ENCODE data around the gene LPA.
A peak's percentile ranks its signal among the peaks of the same experiment; 100 is the strongest.
"Not testable (repeated sequence)": the region's sequence is repeated elsewhere in the genome, so short reads cannot be mapped to it uniquely, and the experiment has no call there.

The LPA gene

GRCh38 chr6:160534050-160534696, 129.9 kb downstream of the LPA start:
- peak; percentile 61 for DNase-seq
- no peak overlapping the region for H3K4me3 ChIP-seq (ENCODE audit: low read depth, low read length)
- TF ChIP-seq, protein P1, sequence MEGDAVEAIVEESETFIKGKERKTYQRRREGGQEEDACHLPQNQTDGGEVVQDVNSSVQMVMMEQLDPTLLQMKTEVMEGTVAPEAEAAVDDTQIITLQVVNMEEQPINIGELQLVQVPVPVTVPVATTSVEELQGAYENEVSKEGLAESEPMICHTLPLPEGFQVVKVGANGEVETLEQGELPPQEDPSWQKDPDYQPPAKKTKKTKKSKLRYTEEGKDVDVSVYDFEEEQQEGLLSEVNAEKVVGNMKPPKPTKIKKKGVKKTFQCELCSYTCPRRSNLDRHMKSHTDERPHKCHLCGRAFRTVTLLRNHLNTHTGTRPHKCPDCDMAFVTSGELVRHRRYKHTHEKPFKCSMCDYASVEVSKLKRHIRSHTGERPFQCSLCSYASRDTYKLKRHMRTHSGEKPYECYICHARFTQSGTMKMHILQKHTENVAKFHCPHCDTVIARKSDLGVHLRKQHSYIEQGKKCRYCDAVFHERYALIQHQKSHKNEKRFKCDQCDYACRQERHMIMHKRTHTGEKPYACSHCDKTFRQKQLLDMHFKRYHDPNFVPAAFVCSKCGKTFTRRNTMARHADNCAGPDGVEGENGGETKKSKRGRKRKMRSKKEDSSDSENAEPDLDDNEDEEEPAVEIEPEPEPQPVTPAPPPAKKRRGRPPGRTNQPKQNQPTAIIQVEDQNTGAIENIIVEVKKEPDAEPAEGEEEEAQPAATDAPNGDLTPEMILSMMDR (IDR thresholded peaks at IDR 0.05; ENCODE audit: low read depth, low read length), result peak; percentile 88

DNA sequence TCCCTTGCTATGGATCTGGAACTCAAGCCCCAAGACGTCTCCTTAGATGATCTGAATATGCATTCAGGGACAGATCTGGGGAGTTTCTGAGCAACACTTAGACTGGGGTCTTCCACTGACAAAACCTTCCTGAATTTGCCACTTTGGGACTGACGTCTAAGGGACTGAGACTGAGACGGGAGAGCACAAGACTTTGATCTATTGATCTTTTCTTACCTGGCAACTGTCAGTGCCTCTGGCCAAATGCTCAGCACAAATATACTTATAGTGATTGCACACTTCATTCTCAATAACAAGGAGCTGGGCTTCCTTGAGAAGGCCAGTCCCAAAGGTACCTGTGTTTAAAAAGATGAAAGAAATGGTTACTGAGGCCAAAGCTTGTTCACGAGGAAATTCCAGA, 131.8 kb downstream of the LPA start:
- DNase-seq, result no peak
- Histone ChIP-seq H3K27me3 (no peaks in the 10 kb centered on the region), H3K9me3 (no peaks in the 10 kb centered on the region), H3K4me3 (ENCODE audit: low read depth, low read length) (no peak overlapping the region), H3K36me3 (no peaks in the 10 kb centered on the region), H3K4me1 (no peaks in the 10 kb centered on the region)
- TF ChIP-seq, protein P1 (IDR thresholded peaks at IDR 0.05; ENCODE audit: low read depth, low read length), result no peak

More at GRCh38 chr6:160534050-160534696, 129.9 kb downstream of the LPA start:
- H3K4me1 ChIP-seq, result no peaks in the 10 kb centered on the region
- no peaks in the 10 kb centered on the region for H3K27me3 ChIP-seq
- no peaks in the 10 kb centered on the region for H3K36me3 ChIP-seq
- H3K9me3 ChIP-seq, result no peaks in the 10 kb centered on the region

GRCh38 chr6:160531826-160532225, 132.2 kb downstream of the LPA start:
- H3K4me3 ChIP-seq (ENCODE audit: low read depth, low read length), result no peak overlapping the region
- no peaks in the 10 kb centered on the region for H3K9me3 ChIP-seq
- no peaks in the 10 kb centered on the region for H3K36me3 ChIP-seq
- DNase-seq, result no peak
- TF ChIP-seq, protein P1 (IDR thresholded peaks at IDR 0.05; ENCODE audit: low read depth, low read length), result no peak
- no peaks in the 10 kb centered on the region for H3K4me1 ChIP-seq
- no peaks in the 10 kb centered on the region for H3K27me3 ChIP-seq

GRCh38 chr6:160529524-160529923, 134.6 kb downstream of the LPA start:
- not testable (repeated sequence) for H3K36me3 ChIP-seq; H3K4me3 ChIP-seq (ENCODE audit: low read depth, low read length); H3K27me3 ChIP-seq; H3K9me3 ChIP-seq; H3K4me1 ChIP-seq; DNase-seq

DNA sequence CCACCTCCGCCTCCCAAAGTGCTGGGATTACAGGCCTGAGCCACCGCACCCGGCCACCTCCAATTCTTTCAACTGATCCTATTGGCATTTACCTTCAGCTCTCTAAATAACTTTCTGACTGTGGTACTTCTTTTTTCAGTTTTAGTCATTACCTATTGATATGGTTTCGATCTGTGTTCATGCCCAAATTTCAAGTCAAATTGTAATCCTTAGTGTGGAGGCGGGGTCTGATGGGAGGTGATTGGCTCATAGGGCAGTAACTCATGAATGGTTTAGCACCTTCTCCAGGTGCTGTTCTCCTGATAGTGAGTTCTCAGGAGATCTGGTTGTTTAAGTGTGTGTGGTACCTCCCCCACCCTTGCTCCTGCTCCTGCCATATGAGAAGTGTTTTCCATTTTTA, 140.9 kb downstream of the LPA start:
- no peak for DNase-seq
- no peaks in the 10 kb centered on the region for H3K4me1 ChIP-seq

DNA sequence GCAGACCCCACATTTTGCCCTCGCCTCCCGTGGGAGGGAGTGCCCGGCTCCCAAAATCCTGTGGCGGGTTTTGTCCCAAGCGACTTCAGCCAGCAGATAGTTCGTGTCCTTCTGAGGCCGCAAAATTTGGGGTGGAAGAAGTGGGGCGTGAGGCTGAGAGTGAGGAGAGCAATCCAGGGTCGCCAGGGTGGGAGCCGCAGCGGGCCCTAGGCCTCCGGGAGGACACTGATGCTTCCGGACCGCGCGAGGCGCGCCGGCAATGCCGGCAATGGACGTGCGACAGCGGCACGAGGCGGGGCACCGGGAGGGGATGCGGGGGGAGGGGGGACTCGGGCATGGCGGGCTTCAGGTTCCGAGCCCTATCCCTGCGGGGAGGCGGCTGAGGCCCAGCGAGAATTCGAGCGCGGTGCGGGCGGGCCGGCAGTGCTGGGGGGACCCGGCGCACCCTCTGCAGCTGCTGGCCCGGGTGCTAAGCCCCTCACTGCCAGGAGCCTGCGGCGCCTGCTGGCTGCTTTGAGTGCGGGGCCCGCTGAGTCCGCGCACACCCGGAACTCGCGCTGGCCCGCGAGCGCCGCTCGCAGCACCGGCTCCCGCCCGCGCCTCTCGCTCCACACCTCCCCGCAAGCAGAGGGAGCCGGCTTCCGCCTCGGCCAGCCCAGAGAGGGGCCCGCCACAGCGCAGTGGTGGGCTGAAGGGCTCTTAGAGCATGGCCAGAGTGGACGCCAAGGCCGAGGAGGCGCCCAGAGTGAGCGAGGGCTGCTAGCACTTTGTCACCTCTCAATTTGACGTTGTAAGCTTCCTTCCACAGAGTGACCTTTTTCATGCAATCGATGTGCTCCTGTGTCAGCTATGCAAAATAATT, 143.8 kb downstream of the LPA start:
- Histone ChIP-seq H3K4me3 (ENCODE audit: low read depth, low read length) (peak overlapping the region; percentile 56), H3K9me3 (no peaks in the 10 kb centered on the region), H3K27me3 (peaks cover 4% of the 10 kb centered on the region; the same call in 1 of the 2 replicates), H3K36me3 (no peaks in the 10 kb centered on the region), H3K4me1 (no peaks in the 10 kb centered on the region)
- DNase-seq, result peak; percentile 70
- TF ChIP-seq, protein P1 (IDR thresholded peaks at IDR 0.05; ENCODE audit: low read depth, low read length), result no peak

More for the DNA sequence above, 140.9 kb downstream of the LPA start:
- TF ChIP-seq, protein P1 (IDR thresholded peaks at IDR 0.05; ENCODE audit: low read depth, low read length), result no peak
- H3K36me3 ChIP-seq, result no peaks in the 10 kb centered on the region
- peaks cover 4% of the 10 kb centered on the region; the same call in 1 of the 2 replicates for H3K27me3 ChIP-seq
- H3K9me3 ChIP-seq, result no peaks in the 10 kb centered on the region
- no peak overlapping the region for H3K4me3 ChIP-seq (ENCODE audit: low read depth, low read length)

All from BE2C (cell line).